ENCODE data around the gene UBE3C. TPM values are rescaled to one million over a fixed set of nuclear protein-coding genes. Genes with fewer than 3 reads are reported as not detected.

The UBE3C gene
- total RNA-seq, 1 experiment from 2014 or later: 87.6 TPM

DNA sequence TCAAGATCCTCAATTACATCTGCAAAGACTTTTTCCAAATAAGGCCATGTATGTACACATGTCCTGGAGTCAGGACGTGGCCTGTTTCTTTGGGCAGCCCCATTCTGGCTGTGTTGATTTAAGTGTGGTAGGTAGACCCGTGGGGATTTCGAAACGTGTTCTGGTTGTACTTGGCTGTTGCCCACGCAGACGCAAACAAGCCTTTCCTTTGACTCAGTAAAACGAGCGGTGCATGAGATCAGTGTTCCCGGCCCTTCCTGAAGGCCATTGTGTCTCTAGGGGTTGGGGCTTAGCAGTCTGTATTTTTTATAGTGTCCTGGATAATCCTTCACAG is 133.2 kb downstream of the UBE3C start:
- POLR2A ChIA-PET: no interaction called here
- CTCF ChIA-PET: interaction anchor here (0.5 kb wide), 1 partner anchor 1475 kb away, joined by 4 read pairs; no protein-coding TSS in a partner anchor
- ATAC-seq: no peak
- intact Hi-C loops (cut with micrococcal nuclease; ENCODE audit: unreplicated experiment): no loop called here
- Histone ChIP-seq H3K4me3 (ENCODE audit: low read depth in 2 of 2, low read length in 2 of 2) (no peak overlapping the region), H3K4me1 (ENCODE audit: control insufficient read depth, insufficient read depth, low read length) (peaks cover 11% of the 10 kb centered on the region), H3K27me3 (ENCODE audit: control insufficient read depth, insufficient read depth, low read length) (no peaks in the 10 kb centered on the region), H3K36me3 (ENCODE audit: control insufficient read depth, insufficient read depth, low read length) (peaks cover 4% of the 10 kb centered on the region; the same call in 1 of the 2 replicates), H3K9me3 (ENCODE audit: control insufficient read depth, insufficient read depth, low read depth, low read length) (no peaks in the 10 kb centered on the region), H3K27ac (ENCODE audit: low read length) (no peak overlapping the region)
- in situ Hi-C loops (cut with HindIII; ENCODE audit: low pct_unique_long_range_greater_than_20kb, low sequenced_read_pairs): no loop called here
- DNase-seq (ENCODE audit: low read depth, low spot score): no peak
- BruUV-seq (replicated peaks): no TSS peak
- TF ChIP-seq TCF7L2 (IDR thresholded peaks at IDR 0.05; ENCODE audit: low read depth, low read length) (no peak), SIN3A (IDR thresholded peaks at IDR 0.05; ENCODE audit: borderline replicate concordance, insufficient read depth, low read depth, low read length) (no peak), CTCF (IDR thresholded peaks at IDR 0.05) (no peak), POLR2AphosphoS5 (IDR thresholded peaks at IDR 0.05; ENCODE audit: low read depth, low read length) (no peak)
- TF ChIP-seq, protein P1, sequence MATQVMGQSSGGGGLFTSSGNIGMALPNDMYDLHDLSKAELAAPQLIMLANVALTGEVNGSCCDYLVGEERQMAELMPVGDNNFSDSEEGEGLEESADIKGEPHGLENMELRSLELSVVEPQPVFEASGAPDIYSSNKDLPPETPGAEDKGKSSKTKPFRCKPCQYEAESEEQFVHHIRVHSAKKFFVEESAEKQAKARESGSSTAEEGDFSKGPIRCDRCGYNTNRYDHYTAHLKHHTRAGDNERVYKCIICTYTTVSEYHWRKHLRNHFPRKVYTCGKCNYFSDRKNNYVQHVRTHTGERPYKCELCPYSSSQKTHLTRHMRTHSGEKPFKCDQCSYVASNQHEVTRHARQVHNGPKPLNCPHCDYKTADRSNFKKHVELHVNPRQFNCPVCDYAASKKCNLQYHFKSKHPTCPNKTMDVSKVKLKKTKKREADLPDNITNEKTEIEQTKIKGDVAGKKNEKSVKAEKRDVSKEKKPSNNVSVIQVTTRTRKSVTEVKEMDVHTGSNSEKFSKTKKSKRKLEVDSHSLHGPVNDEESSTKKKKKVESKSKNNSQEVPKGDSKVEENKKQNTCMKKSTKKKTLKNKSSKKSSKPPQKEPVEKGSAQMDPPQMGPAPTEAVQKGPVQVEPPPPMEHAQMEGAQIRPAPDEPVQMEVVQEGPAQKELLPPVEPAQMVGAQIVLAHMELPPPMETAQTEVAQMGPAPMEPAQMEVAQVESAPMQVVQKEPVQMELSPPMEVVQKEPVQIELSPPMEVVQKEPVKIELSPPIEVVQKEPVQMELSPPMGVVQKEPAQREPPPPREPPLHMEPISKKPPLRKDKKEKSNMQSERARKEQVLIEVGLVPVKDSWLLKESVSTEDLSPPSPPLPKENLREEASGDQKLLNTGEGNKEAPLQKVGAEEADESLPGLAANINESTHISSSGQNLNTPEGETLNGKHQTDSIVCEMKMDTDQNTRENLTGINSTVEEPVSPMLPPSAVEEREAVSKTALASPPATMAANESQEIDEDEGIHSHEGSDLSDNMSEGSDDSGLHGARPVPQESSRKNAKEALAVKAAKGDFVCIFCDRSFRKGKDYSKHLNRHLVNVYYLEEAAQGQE (IDR thresholded peaks at IDR 0.05; ENCODE audit: insufficient read depth in 1 of 2, low read depth in 2 of 2, low read length in 1 of 2): no peak

GRCh38 chr7:157272351-157273207 is 133.9 kb downstream of the UBE3C start:
- BruUV-seq (replicated peaks): no TSS peak
- Histone ChIP-seq H3K36me3 (ENCODE audit: control insufficient read depth, insufficient read depth, low read length) (peaks cover 2% of the 10 kb centered on the region; the same call in 1 of the 2 replicates), H3K9me3 (ENCODE audit: control insufficient read depth, insufficient read depth, low read depth, low read length) (no peaks in the 10 kb centered on the region), H3K4me1 (ENCODE audit: control insufficient read depth, insufficient read depth, low read length) (peaks cover 17% of the 10 kb centered on the region), H3K27ac (ENCODE audit: low read length) (no peak overlapping the region), H3K4me3 (ENCODE audit: low read depth in 2 of 2, low read length in 2 of 2) (no peak overlapping the region), H3K27me3 (ENCODE audit: control insufficient read depth, insufficient read depth, low read length) (no peaks in the 10 kb centered on the region)
- ChIA-PET CTCF (interaction anchor here (0.5 kb wide), 1 partner anchor 1475 kb away, joined by 4 read pairs; no protein-coding TSS in a partner anchor), POLR2A (no interaction called here)
- TF ChIP-seq, protein P1 (IDR thresholded peaks at IDR 0.05; ENCODE audit: insufficient read depth in 1 of 2, low read depth in 2 of 2, low read length in 1 of 2): no peak
- no peak for TF ChIP-seq TCF7L2 (IDR thresholded peaks at IDR 0.05; ENCODE audit: low read depth, low read length)
- no peak for TF ChIP-seq CTCF (IDR thresholded peaks at IDR 0.05)
- TF ChIP-seq SIN3A (IDR thresholded peaks at IDR 0.05; ENCODE audit: borderline replicate concordance, insufficient read depth, low read depth, low read length): no peak
- TF ChIP-seq POLR2AphosphoS5 (IDR thresholded peaks at IDR 0.05; ENCODE audit: low read depth, low read length): no peak; the same call in 1 of the 2 replicates
- in situ Hi-C loops (cut with HindIII; ENCODE audit: low pct_unique_long_range_greater_than_20kb, low sequenced_read_pairs): no loop called here
- no peak for DNase-seq (ENCODE audit: low read depth, low spot score)
- intact Hi-C loops (cut with micrococcal nuclease; ENCODE audit: unreplicated experiment): no loop called here
- peak; percentile 19 for ATAC-seq

All from Panc1 (cell line).